IPS-NIHi7 (cell line): Measurements from ENCODE around the gene PLEKHB2.
"Not testable (repeated sequence)": the region's sequence is repeated elsewhere in the genome, so short reads cannot be mapped to it uniquely, and the experiment has no call there.

Experiments used
- DNase-seq: peaks from one replicate; pipeline ENCODE4 v3.0.0; 2012; ENCODE audit warnings: mixed read lengths; ENCODE audit errors: extremely low spot score

PLEKHB2 gene

GRCh38 chr2:131093696-131094462 is 11.3 kb upstream of the PLEKHB2 start:
- DNase-seq, result peak; percentile 63

DNA sequence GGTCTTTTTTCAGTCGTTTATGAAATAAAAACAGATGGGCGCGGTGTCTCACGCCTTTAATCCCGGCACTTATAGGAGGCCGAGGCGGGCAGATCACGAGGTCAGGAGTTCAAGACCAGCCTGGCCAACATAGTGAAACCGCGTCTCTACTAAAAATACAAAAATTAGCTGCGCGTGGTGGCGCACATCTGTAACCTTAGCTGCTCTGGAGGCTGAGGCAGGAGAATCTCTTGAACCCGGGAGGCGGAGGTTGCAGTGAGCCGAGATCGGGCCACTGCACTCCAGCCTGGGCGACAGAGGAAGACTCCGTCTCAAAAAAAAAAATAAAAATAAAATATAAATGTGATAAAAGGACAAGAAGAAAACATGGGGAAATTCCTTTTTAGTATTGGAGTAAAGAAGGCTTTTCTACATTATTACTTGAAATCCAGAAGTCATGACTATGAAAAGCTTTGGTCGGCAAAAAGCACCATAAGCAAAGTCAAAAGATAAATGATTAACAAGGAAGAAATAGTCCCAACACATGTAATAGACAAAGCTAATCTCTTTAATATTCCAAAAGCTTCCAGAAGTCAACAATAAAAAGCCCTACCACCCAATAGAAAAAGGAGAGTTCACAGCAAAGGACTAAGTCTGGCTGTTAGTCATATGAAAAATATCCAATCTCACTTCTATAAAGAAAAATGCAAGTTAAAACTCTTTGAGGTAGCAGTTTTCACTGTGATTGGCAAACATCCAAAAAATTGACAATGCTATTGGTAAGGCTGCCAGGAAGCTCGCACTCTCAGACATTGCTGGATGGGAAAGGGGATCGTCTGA is 10.5 kb upstream of the PLEKHB2 start:
- DNase-seq, result no peak

DNA sequence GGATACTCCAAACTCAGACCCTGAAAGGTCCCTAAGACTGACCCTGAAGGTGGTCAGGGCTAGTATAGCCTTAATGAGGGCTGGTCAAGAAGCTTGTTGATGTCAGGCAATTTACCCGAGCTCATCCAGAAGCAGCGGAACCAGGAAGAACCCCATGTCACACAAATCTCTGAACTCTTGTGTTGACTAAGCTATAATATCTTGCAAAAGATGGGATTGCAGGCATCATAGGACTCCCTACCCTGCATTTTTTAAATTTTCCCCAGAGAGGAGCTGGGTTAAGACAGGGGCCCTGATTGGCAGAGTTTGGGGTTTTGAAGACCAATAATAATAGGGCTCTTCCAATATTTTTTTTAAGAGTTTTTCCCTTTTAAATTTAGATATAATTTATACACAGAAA is 2.0 kb upstream of the PLEKHB2 start:
- no peak for DNase-seq

DNA sequence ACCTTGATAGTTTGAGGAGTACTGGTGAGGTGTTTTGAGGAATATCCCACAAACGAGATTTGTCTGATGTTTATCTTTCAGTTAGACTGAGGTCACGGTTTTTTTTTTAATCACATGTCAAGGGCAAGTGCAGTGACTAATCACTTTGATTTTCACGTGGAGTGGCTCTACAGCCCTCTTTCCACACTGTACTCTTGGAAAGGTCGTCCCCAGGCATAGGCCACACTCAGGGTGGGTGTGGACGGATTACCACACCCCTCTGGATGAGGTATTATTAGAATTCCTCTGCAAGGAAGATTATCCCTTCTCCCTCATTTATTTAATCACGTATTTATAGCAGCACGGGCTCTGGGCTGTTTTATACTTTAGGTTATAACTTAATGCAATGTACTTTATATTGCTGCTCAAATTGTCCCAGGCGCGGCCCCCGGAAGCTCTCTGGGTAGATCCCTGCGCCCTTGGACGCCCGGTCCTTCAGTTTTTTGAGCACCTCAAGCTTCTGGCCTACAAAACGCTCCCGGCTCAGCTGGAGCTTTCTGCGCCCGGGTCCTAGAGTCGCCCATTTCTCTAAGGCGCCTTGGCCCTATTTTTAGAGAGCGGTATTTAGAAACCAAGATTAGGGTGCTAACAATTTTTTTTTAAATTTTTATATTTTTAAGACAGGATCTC is 515 bp upstream of the PLEKHB2 start:
- DNase-seq, result peak; percentile 62

DNA sequence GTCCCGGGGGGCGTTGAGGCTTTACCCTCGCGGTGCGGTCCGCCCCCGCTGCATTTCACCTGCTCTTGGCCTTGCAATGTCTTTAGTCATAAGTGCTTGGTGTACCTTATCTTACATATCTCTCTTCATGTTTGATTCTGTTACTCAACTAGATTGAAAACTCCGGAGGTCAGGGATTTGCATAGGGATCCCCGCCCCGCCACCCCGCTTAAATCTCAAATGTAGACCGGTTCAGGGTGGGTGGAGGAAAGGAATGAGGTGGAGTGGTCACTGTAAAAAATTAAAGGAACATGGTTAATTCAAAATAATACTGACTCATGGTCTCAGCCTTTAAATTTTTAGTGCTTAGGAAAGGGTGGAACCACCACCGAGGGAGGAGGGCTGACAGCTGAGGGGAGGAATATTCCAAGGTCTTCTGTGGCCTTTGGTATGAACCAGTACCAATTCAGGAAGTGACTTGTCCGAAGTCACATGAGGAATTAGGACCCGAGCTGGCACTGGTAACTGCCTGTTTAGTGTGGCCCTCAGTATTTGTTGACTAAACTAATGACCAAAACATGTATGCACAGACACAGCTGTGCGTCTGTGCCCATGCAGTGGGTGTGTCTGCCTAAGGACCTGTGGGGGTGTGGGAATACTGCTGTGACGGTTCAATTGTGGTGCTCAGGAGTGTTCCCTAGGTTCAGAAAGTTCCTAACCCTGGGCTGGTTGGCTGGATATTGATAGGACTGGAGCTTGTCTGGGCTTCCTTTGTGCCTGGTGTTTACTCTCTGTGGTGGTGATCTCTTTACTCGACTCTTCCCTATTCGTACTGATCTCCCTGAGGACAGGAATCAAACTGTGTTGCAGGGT is 1.0 kb downstream of the PLEKHB2 start:
- DNase-seq, result no peak

- no peak for DNase-seq
These were observed 7.4 kb downstream of the PLEKHB2 start for GRCh38 chr2:131112529-131112928.

- DNase-seq, result no peak
These were observed 8.6 kb downstream of the PLEKHB2 start for GRCh38 chr2:131113566-131114227.

- not testable (repeated sequence) for DNase-seq
These were observed 9.8 kb downstream of the PLEKHB2 start for GRCh38 chr2:131114950-131115349.

DNA sequence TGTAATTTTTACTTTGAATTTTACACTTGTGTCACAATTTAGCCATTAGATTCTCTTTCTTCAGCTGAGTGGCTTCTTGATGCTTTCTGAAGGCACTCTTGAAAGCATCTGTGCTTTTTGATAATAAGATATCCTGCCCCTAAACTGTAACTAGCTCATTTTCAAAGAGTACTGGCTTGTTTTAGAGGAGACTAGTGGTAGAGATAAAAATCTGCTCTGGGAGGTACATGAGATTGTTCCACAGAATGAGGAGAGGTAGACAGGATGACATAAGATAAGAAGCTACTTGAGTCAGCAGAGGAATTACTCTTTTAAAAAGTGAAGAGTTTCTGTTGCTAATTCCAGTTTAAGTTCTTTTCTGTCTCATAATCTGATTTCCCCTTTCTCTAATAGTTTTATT is 10.6 kb downstream of the PLEKHB2 start:
- DNase-seq, result no peak

DNA sequence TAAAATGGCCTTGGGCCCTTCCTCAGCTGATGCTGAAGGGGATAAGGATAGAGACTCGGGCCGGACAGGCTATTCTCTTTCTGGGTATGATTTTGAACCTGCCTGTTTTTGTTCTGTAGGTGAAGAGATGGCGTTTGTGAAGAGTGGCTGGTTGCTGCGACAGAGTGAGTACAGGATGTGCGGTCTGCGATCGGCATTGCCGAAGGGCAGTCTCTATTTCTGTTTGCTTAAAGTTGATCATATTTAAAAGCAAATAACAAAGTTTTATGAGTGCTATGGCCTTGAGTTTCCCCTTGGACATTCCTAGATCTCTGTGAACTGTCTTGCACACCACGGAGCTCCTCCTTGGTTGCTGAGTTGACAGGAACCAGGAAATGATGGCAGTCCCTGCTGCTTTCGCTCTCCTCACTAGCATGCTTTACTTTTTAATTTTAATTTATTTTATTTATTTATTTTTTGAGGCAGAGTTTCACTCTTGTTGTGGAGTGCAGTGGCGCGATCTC is 15.7 kb downstream of the PLEKHB2 start:
- DNase-seq, result no peak

DNA sequence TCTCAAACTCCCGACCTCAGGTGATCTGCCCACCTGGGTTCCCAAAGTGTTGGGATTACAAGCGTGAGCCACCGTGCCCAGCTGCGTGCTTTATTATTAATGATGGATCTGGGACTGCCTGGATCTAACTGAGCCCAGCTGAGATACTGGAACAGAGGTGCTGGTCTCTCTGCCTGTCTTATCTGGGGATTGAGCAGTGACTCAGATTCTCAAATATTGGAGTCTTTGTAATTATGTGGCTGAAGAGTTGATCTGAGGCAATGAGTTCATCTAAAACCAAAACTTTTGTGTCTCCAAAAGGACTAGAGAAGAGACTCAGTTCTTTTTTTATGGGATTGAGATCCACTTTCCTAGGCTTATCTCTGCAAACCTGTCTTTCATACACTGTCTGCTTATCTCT is 16.3 kb downstream of the PLEKHB2 start:
- DNase-seq, result no peak

GRCh38 chr2:131122496-131122895 is 17.4 kb downstream of the PLEKHB2 start:
- no peak for DNase-seq

- no peak for DNase-seq
These were observed 18.1 kb downstream of the PLEKHB2 start for GRCh38 chr2:131123192-131123591.

DNA sequence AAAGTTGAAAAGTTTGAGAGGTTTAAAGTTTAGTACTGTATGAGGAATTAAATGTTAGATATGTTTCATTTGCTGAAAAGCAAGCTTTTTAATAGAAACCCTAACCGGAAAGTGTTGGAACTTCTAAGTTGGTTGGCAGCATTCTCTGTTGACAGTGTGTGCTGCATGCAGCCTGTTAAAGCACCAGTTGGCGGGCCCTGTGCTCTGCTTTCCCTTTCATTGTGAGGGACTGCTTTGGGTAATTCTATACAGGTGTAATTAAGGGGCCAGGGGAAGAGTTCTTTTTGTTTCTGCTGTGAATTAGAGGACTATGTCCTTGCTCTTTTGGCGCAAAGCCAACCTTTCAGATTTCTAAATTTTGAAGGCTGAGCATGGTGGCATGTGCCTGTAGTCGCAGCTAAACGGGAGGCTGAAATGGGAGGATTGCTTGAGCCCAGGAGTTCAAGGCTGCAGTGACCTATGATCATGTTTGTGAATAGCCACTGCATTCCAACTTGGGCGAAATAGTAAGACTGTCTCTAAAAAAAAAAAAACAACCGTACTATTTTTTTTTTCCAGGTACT is 20.1 kb downstream of the PLEKHB2 start:
- DNase-seq, result no peak

- DNase-seq, result no peak
These were observed 21.3 kb downstream of the PLEKHB2 start for GRCh38 chr2:131126436-131126835.

- no peak for DNase-seq
These were observed 21.9 kb downstream of the PLEKHB2 start for GRCh38 chr2:131127076-131127475.

- DNase-seq, result no peak
These were observed 22.8 kb downstream of the PLEKHB2 start for GRCh38 chr2:131127981-131128380.

DNA sequence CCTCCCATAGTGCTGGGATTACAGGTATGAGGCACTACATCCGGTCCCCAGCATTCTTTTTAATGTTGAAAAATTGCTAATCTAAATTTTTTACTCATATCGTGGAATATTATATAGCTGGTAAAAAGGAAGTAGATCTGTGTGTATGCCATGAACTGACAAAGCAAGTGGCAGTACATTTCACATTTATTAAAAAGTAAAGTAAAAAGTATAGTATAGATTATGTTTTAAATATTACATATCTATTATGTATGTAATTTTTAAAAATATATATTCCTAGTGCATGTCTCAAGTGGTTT is 25.1 kb downstream of the PLEKHB2 start:
- DNase-seq, result no peak

DNA sequence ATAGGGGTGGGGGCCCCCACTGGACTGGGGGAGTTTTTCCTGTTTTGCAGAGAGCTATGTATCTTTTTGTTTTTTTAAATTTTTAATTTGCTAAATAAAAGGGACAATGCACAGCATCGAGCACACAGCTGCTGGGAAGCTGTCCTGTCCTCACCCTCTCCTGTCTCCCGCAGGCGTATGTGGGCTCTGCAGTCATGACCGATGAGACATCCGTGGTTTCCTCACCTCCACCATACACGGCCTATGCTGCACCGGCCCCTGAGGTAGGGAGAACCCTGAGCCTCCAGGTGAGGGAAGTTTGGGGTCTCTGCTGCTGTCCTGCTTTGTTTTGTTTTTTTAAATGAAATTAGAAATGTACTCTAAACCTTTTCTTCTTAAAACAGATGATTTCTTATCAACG is 27.6 kb downstream of the PLEKHB2 start:
- no peak for DNase-seq

DNA sequence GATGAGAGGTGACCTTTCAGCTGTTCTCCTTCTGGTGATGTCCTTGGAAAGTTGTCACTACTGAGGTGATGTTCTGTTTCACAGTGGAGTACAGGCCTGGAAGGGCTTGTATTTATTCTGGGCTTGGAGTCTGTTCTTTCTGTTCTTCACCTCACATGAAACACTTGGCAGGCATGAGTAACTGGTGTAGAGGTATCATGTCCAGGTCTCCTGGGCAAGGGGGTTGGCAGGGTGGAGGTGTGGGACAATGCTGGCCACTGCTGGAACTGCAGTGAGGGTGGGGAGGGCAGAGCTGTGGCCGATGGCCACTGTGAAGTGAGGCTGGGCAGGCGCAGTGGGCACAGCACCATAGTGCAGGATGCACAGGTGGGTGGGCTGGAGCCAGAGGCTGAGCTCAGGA is 35.4 kb downstream of the PLEKHB2 start:
- no peak for DNase-seq

DNA sequence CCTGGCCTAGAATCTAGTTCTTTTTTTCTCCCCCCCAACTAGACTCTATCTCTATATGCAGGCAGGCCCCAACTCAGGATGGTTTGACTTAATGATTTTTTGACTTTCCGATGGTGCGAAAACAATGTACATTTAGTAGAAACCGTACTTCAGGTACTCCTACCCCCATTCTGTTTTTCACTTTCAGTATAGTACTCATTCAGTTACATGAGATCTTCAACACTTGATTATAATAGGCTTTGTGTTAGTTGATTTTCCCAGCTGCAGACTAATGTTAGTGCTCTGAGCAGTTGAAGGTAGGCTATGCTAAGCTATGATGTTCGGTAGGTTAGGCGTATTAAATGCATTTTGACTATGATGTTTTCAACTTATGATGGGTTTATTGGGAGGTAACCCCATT is 37.7 kb downstream of the PLEKHB2 start:
- no peak for DNase-seq
